Activated naive CD8-positive, alpha-beta T cell treated with anti-CD3 and anti-CD28 coated beads for 36 hours (primary cell): Measurements from ENCODE around the gene CACNA1H. TPM values are rescaled to one million over a fixed set of nuclear protein-coding genes. Genes with fewer than 3 reads are reported as not detected.

Experiments
- DNase-seq: peaks from one replicate; pipeline ENCODE4 v3.0.0; 2021
- H3K27ac Mint-ChIP-seq: one replicate; pipeline ENCODE4 v1.8.0; 2022; ENCODE audit warnings: mild to moderate bottlenecking, moderate library complexity, mixed read lengths
- H3K27me3 Mint-ChIP-seq: one replicate; pipeline ENCODE4 v1.8.0; 2022; ENCODE audit warnings: mild to moderate bottlenecking, mixed read lengths
- H3K36me3 Mint-ChIP-seq: one replicate; pipeline ENCODE4 v1.8.0; 2021; ENCODE audit warnings: mild to moderate bottlenecking, mixed read lengths
- H3K4me1 Mint-ChIP-seq: one replicate; pipeline ENCODE4 v1.8.0; 2021; ENCODE audit warnings: mixed read lengths
- H3K4me3 Mint-ChIP-seq: one replicate; pipeline ENCODE4 v1.8.0; 2022; ENCODE audit warnings: mild to moderate bottlenecking, moderate library complexity, mixed read lengths
- H3K9me3 Mint-ChIP-seq: one replicate; pipeline ENCODE4 v1.8.0; 2022; ENCODE audit warnings: mixed read lengths
- total RNA-seq, 2 experiments: library from RNA; stranded (reverse); gene quantifications; one replicate each; pipeline ENCODE4 v1.2.3, GENCODE V29; 2021

Gene CACNA1H
- total RNA-seq, 2 experiments from 2014 or later: 0.32 to 0.35 TPM

- DNase-seq: no peak
- Mint-ChIP-seq H3K27ac (no peak overlapping the region), H3K4me1 (no peaks in the 10 kb centered on the region), H3K27me3 (no peaks in the 10 kb centered on the region), H3K9me3 (no peaks in the 10 kb centered on the region), H3K4me3 (no peak overlapping the region), H3K36me3 (no peaks in the 10 kb centered on the region)
Observed at GRCh38 chr16:1119129-1119528, 33.8 kb upstream of the CACNA1H start.

GRCh38 chr16:1119766-1120576 is 32.9 kb upstream of the CACNA1H start:
- no peaks in the 10 kb centered on the region for H3K9me3 Mint-ChIP-seq
- no peak overlapping the region for H3K4me3 Mint-ChIP-seq
- H3K27ac Mint-ChIP-seq: no peak overlapping the region
- no peak for DNase-seq
- no peaks in the 10 kb centered on the region for H3K4me1 Mint-ChIP-seq
- H3K36me3 Mint-ChIP-seq: no peaks in the 10 kb centered on the region
- H3K27me3 Mint-ChIP-seq: no peaks in the 10 kb centered on the region

GRCh38 chr16:1120577-1120941 is 32.3 kb upstream of the CACNA1H start:
- H3K4me3 Mint-ChIP-seq: no peak overlapping the region
- no peaks in the 10 kb centered on the region for H3K36me3 Mint-ChIP-seq
- no peak for DNase-seq
- no peaks in the 10 kb centered on the region for H3K9me3 Mint-ChIP-seq
- H3K27ac Mint-ChIP-seq: no peak overlapping the region
- no peaks in the 10 kb centered on the region for H3K4me1 Mint-ChIP-seq
- no peaks in the 10 kb centered on the region for H3K27me3 Mint-ChIP-seq

- H3K36me3 Mint-ChIP-seq: no peaks in the 10 kb centered on the region
- H3K4me1 Mint-ChIP-seq: no peaks in the 10 kb centered on the region
- no peak overlapping the region for H3K4me3 Mint-ChIP-seq
Observed at GRCh38 chr16:1121009-1121408, 31.9 kb upstream of the CACNA1H start.

GRCh38 chr16:1121601-1122397 is 31.1 kb upstream of the CACNA1H start:
- H3K27me3 Mint-ChIP-seq: no peaks in the 10 kb centered on the region
- H3K9me3 Mint-ChIP-seq: no peaks in the 10 kb centered on the region
- H3K36me3 Mint-ChIP-seq: no peaks in the 10 kb centered on the region

More at GRCh38 chr16:1121009-1121408, 31.9 kb upstream of the CACNA1H start:
- Mint-ChIP-seq H3K27ac (no peak overlapping the region), H3K27me3 (no peaks in the 10 kb centered on the region), H3K9me3 (no peaks in the 10 kb centered on the region)
- no peak for DNase-seq

GRCh38 chr16:1122398-1122765 is 30.5 kb upstream of the CACNA1H start:
- no peaks in the 10 kb centered on the region for H3K27me3 Mint-ChIP-seq
- no peak overlapping the region for H3K27ac Mint-ChIP-seq
- H3K9me3 Mint-ChIP-seq: no peaks in the 10 kb centered on the region
- H3K4me1 Mint-ChIP-seq: no peaks in the 10 kb centered on the region
- no peaks in the 10 kb centered on the region for H3K36me3 Mint-ChIP-seq
- DNase-seq: no peak
- H3K4me3 Mint-ChIP-seq: no peak overlapping the region

More at GRCh38 chr16:1121601-1122397, 31.1 kb upstream of the CACNA1H start:
- no peaks in the 10 kb centered on the region for H3K4me1 Mint-ChIP-seq
- no peak overlapping the region for H3K4me3 Mint-ChIP-seq
- DNase-seq: no peak
- no peak overlapping the region for H3K27ac Mint-ChIP-seq

- Mint-ChIP-seq H3K4me3 (no peak overlapping the region), H3K27me3 (no peaks in the 10 kb centered on the region), H3K36me3 (no peaks in the 10 kb centered on the region), H3K4me1 (no peaks in the 10 kb centered on the region), H3K9me3 (no peaks in the 10 kb centered on the region), H3K27ac (no peak overlapping the region)
- no peak for DNase-seq
Observed at GRCh38 chr16:1123525-1124230, 29.2 kb upstream of the CACNA1H start.

- no peaks in the 10 kb centered on the region for H3K4me1 Mint-ChIP-seq
- no peak overlapping the region for H3K27ac Mint-ChIP-seq
- DNase-seq: no peak
- H3K27me3 Mint-ChIP-seq: no peaks in the 10 kb centered on the region
- H3K9me3 Mint-ChIP-seq: no peaks in the 10 kb centered on the region
- H3K36me3 Mint-ChIP-seq: no peaks in the 10 kb centered on the region
- no peak overlapping the region for H3K4me3 Mint-ChIP-seq
Observed at GRCh38 chr16:1124291-1124690, 28.6 kb upstream of the CACNA1H start.

- H3K9me3 Mint-ChIP-seq: no peaks in the 10 kb centered on the region
- no peak for DNase-seq
- H3K36me3 Mint-ChIP-seq: no peaks in the 10 kb centered on the region
- no peaks in the 10 kb centered on the region for H3K4me1 Mint-ChIP-seq
- H3K4me3 Mint-ChIP-seq: no peak overlapping the region
- H3K27me3 Mint-ChIP-seq: no peaks in the 10 kb centered on the region
- no peak overlapping the region for H3K27ac Mint-ChIP-seq
Observed at GRCh38 chr16:1124795-1125194, 28.1 kb upstream of the CACNA1H start.

GRCh38 chr16:1125471-1125870 is 27.4 kb upstream of the CACNA1H start:
- Mint-ChIP-seq H3K4me3 (no peak overlapping the region), H3K4me1 (no peaks in the 10 kb centered on the region), H3K9me3 (no peaks in the 10 kb centered on the region), H3K27ac (no peak overlapping the region), H3K27me3 (no peaks in the 10 kb centered on the region), H3K36me3 (no peaks in the 10 kb centered on the region)
- DNase-seq: peak; percentile 55

- H3K36me3 Mint-ChIP-seq: no peaks in the 10 kb centered on the region
- H3K9me3 Mint-ChIP-seq: no peaks in the 10 kb centered on the region
- no peaks in the 10 kb centered on the region for H3K4me1 Mint-ChIP-seq
- no peak overlapping the region for H3K27ac Mint-ChIP-seq
- no peaks in the 10 kb centered on the region for H3K27me3 Mint-ChIP-seq
- DNase-seq: no peak
- H3K4me3 Mint-ChIP-seq: no peak overlapping the region
Observed at GRCh38 chr16:1126044-1126443, 26.9 kb upstream of the CACNA1H start.

- Mint-ChIP-seq H3K9me3 (no peaks in the 10 kb centered on the region), H3K4me1 (no peaks in the 10 kb centered on the region), H3K27me3 (no peaks in the 10 kb centered on the region), H3K4me3 (no peak overlapping the region), H3K27ac (no peak overlapping the region), H3K36me3 (no peaks in the 10 kb centered on the region)
- no peak for DNase-seq
Observed at GRCh38 chr16:1126586-1126985, 26.3 kb upstream of the CACNA1H start.

GRCh38 chr16:1127101-1127500 is 25.8 kb upstream of the CACNA1H start:
- H3K27me3 Mint-ChIP-seq: no peaks in the 10 kb centered on the region
- no peaks in the 10 kb centered on the region for H3K4me1 Mint-ChIP-seq
- H3K9me3 Mint-ChIP-seq: no peaks in the 10 kb centered on the region
- no peaks in the 10 kb centered on the region for H3K36me3 Mint-ChIP-seq
- DNase-seq: no peak
- H3K4me3 Mint-ChIP-seq: no peak overlapping the region
- no peak overlapping the region for H3K27ac Mint-ChIP-seq

- Mint-ChIP-seq H3K27ac (no peak overlapping the region), H3K36me3 (no peaks in the 10 kb centered on the region), H3K4me1 (no peaks in the 10 kb centered on the region), H3K27me3 (no peaks in the 10 kb centered on the region), H3K9me3 (no peaks in the 10 kb centered on the region), H3K4me3 (no peak overlapping the region)
- DNase-seq: no peak
Observed at GRCh38 chr16:1127971-1128715, 24.8 kb upstream of the CACNA1H start.
